Vagina (tissue), 2 donors: Measurements from ENCODE around the gene LRRC47.

ENCODE experiments used
- POLR2A ChIP-seq, 2 donors: fragments of 450-650 bp; IDR thresholded peaks; one replicate each; pipeline ENCODE4 v1.6.1; 2017; ENCODE audit warnings: antibody characterized with exemption in 2 of 2, mild to moderate bottlenecking in 2 of 2, moderate library complexity in 2 of 2
- POLR2AphosphoS5 ChIP-seq, 2 donors: sonication (generic); formaldehyde crosslinking; IDR thresholded peaks; one replicate each; pipeline ENCODE4 v1.9.0; 2017; ENCODE audit warnings: antibody characterized with exemption in 2 of 2, mild to moderate bottlenecking in 2 of 2, low read depth in 1 of 2; ENCODE audit not compliant: insufficient read depth in 1 of 2
- TF ChIP-seq, protein P1 (sequence below), 3 experiments: fragments of 450-650 bp in 2 of 3; fragments of 200-600 bp in 1 of 3; sonication (generic) in 1 of 3; IDR thresholded peaks; one replicate each; pipeline ENCODE4 v1.5.1; 2017 to 2019; ENCODE audit warnings: antibody characterized with exemption in 3 of 3, mild to moderate bottlenecking in 2 of 3, moderate library complexity in 2 of 3

DNA sequence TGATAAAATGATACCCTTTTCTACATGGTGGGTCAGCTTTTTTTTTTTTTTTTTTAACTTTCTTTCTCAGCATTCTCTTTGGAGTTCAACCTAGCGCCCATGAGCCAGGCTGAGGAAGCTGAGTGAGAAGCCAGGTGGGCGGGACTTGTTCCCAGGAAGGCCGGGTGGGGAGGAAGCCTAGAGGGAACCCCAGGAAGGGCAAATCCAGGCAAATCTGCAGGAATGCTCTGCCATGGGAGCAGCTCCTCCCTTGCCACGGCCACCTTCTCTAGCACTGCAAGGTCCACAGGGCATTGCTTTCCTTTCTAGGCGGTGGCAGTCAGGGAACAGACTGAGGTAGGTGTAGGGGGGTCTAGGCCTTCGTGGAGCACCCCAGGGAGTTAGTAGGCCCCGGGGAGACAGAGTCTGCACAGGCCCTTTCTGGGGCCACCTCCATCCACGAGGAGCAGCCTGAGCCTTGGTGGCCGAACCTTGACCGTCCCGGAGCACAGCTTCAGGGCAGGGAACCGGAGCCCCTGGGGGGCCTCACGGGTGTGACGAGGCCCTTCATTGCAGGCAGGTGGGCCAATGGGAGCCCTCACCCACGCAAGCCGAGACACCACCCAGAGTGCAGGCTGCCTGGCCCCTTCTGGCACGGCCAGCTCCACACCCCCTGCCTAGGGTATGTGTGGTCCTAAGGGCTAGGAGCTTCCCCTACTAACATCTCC lies 62.3 kb downstream of the LRRC47 start:
- TF ChIP-seq, protein P1, sequence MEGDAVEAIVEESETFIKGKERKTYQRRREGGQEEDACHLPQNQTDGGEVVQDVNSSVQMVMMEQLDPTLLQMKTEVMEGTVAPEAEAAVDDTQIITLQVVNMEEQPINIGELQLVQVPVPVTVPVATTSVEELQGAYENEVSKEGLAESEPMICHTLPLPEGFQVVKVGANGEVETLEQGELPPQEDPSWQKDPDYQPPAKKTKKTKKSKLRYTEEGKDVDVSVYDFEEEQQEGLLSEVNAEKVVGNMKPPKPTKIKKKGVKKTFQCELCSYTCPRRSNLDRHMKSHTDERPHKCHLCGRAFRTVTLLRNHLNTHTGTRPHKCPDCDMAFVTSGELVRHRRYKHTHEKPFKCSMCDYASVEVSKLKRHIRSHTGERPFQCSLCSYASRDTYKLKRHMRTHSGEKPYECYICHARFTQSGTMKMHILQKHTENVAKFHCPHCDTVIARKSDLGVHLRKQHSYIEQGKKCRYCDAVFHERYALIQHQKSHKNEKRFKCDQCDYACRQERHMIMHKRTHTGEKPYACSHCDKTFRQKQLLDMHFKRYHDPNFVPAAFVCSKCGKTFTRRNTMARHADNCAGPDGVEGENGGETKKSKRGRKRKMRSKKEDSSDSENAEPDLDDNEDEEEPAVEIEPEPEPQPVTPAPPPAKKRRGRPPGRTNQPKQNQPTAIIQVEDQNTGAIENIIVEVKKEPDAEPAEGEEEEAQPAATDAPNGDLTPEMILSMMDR (IDR thresholded peaks at IDR 0.05) = no peak
- TF ChIP-seq POLR2A (IDR thresholded peaks at IDR 0.05) = no peak
- TF ChIP-seq POLR2AphosphoS5 (IDR thresholded peaks at IDR 0.05; ENCODE audit: insufficient read depth in 1 of 2, low read depth in 1 of 2) = no peak
